IMR-90 (cell line): ENCODE data around the gene SLC2A13. TPM values are rescaled to one million over a fixed set of nuclear protein-coding genes. Genes with fewer than 3 reads are reported as not detected.

ENCODE experiments used
- ATAC-seq: fragments of 200-7000 bp; cut with Tn5 transposase; 2 replicates; pipeline ENCODE4 v1.9.1; 2020; ENCODE audit warnings: low read depth, mild to moderate bottlenecking, moderate library complexity
- BruUV-seq: library from RNA; stranded (reverse); fragments of 400-500 nt; replicated peaks from 2 replicates; lab custom pipeline; 2021; lab: Mats Ljungman, UMichigan
- CTCF ChIA-PET: fragments of 300-600 bp; formaldehyde crosslinking; extraction: SDS; loops from one replicate; lab custom pipeline; 2021; ENCODE audit warnings: antibody characterized with exemption; lab: Yijun Ruan, JAX
- POLR2A ChIA-PET: fragments of 300-600 bp; sonication (Branson Sonifier 250); formaldehyde crosslinking; loops from one replicate; lab custom pipeline; 2022; ENCODE audit warnings: antibody characterized with exemption; ENCODE audit not compliant: unreplicated experiment; lab: Charles Lee
- DNase-seq: peaks from one replicate; pipeline ENCODE4 v3.0.0; 2013
- H2AFZ ChIP-seq: replicated peaks from 2 replicates; pipeline ENCODE3; 2013; ENCODE audit warnings: low read length, mild to moderate bottlenecking; ENCODE audit not compliant: poor library complexity
- H2AK5ac ChIP-seq: 2 replicates; pipeline ENCODE4 v1.6.1; 2013; ENCODE audit warnings: low read depth, low read length, inconsistent platforms
- H2AK9ac ChIP-seq: replicated peaks from 2 replicates; pipeline ENCODE3; 2013; ENCODE audit warnings: mild to moderate bottlenecking, low read depth, low read length, moderate library complexity; ENCODE audit not compliant: poor library complexity
- H2BK120ac ChIP-seq: 2 replicates; pipeline ENCODE4 v1.6.1; 2013; ENCODE audit warnings: low read depth, low read length, inconsistent platforms
- H2BK15ac ChIP-seq: 3 replicates; pipeline ENCODE4 v1.6.1; 2013; ENCODE audit warnings: low read depth, low read length, inconsistent platforms
- H2BK20ac ChIP-seq: 2 replicates; pipeline ENCODE4 v1.6.1; 2013; ENCODE audit warnings: low read depth, mild to moderate bottlenecking, inconsistent platforms, low read length, moderate library complexity
- H2BK5ac ChIP-seq: 2 replicates; pipeline ENCODE4 v1.6.1; 2013; ENCODE audit warnings: mild to moderate bottlenecking, low read depth, low read length, inconsistent platforms; ENCODE audit not compliant: poor library complexity, severe bottlenecking
- H3K14ac ChIP-seq: replicated peaks from 2 replicates; pipeline ENCODE4 v1.6.1; 2013; ENCODE audit warnings: low read depth, low read length, inconsistent platforms
- H3K18ac ChIP-seq: 2 replicates; pipeline ENCODE4 v1.6.1; 2013; ENCODE audit warnings: low read depth, low read length, control low read depth
- H3K23ac ChIP-seq: 2 replicates; pipeline ENCODE4 v1.6.1; 2013; ENCODE audit warnings: low read depth, low read length, inconsistent platforms
- H3K27ac ChIP-seq: 2 replicates; pipeline ENCODE4 v1.5.1; 2013; ENCODE audit warnings: mild to moderate bottlenecking, control low read depth, low read length; ENCODE audit not compliant: insufficient read depth
- H3K27me3 ChIP-seq: 2 replicates; pipeline ENCODE4 v1.6.1; 2013; ENCODE audit warnings: low read length; ENCODE audit not compliant: control insufficient read depth, insufficient read depth
- H3K36me3 ChIP-seq: 2 replicates; pipeline ENCODE4 v1.6.1; 2013; ENCODE audit warnings: low read length, mixed read lengths; ENCODE audit not compliant: control insufficient read depth, insufficient read depth
- H3K4ac ChIP-seq: 2 replicates; pipeline ENCODE4 v1.6.1; 2013; ENCODE audit warnings: low read depth, low read length, inconsistent platforms
- H3K4me1 ChIP-seq: 2 replicates; pipeline ENCODE4 v1.6.1; 2013; ENCODE audit warnings: low read length, mixed read lengths; ENCODE audit not compliant: control insufficient read depth, insufficient read depth
- H3K4me2 ChIP-seq: 2 replicates; pipeline ENCODE4 v1.6.1; 2013; ENCODE audit warnings: low read depth, mild to moderate bottlenecking, control low read depth, low read length, moderate library complexity
- H3K4me3 ChIP-seq: 2 replicates; pipeline ENCODE4 v1.5.1; 2013; ENCODE audit warnings: low read depth, mild to moderate bottlenecking, control low read depth, low read length, moderate library complexity; ENCODE audit not compliant: insufficient read depth
- H3K56ac ChIP-seq: 2 replicates; pipeline ENCODE4 v1.6.1; 2013; ENCODE audit warnings: low read length, inconsistent platforms; ENCODE audit not compliant: insufficient read depth; ENCODE audit errors: extremely low read depth
- H3K79me1 ChIP-seq, 2 experiments: 2 replicates each; pipeline ENCODE4 v1.6.1; 2013; ENCODE audit warnings: low read length in 2 of 2, inconsistent platforms in 1 of 2, low read depth in 1 of 2
- H3K9ac ChIP-seq: 2 replicates; pipeline ENCODE4 v1.6.1; 2013; ENCODE audit warnings: low read depth, low read length, control low read depth
- H3K9me1 ChIP-seq: 2 replicates; pipeline ENCODE4 v1.6.1; 2013; ENCODE audit warnings: low read length, inconsistent platforms; ENCODE audit not compliant: insufficient read depth
- H3K9me3 ChIP-seq: 2 replicates; pipeline ENCODE4 v1.6.1; 2013; ENCODE audit warnings: low read length; ENCODE audit not compliant: control insufficient read depth, insufficient read depth
- H4K20me1 ChIP-seq: 2 replicates; pipeline ENCODE4 v1.6.1; 2013; ENCODE audit warnings: low read length, inconsistent platforms; ENCODE audit not compliant: insufficient read depth
- H4K5ac ChIP-seq: 2 replicates; pipeline ENCODE4 v1.6.1; 2013; ENCODE audit warnings: mild to moderate bottlenecking, low read depth, low read length, control low read depth
- H4K8ac ChIP-seq, 2 experiments: 2 replicates each; pipeline ENCODE4 v1.6.1; 2013; ENCODE audit warnings: low read depth in 2 of 2, low read length in 2 of 2, control low read depth in 1 of 2, inconsistent platforms in 1 of 2
- H4K91ac ChIP-seq: 2 replicates; pipeline ENCODE4 v1.6.1; 2013; ENCODE audit warnings: low read depth, low read length, inconsistent platforms; ENCODE audit not compliant: insufficient read depth
- CHD1 ChIP-seq: IDR thresholded peaks from 2 replicates; pipeline ENCODE4 v1.6.1; 2012; ENCODE audit warnings: low read depth, low read length, improper control_type of control experiment
- WGBS, 2 experiments: methylation state at CpG; one replicate each; pipeline versions ENCODE4 v1.1.5 to v1.1.7; 2013; ENCODE audit warnings: missing lambda C conversion rate in 2 of 2; ENCODE audit not compliant: insufficient read length in 1 of 2; ENCODE audit errors: extremely low coverage in 2 of 2; 5-methylcytosine and 5-hydroxymethylcytosine counted together
- dilution Hi-C: fragments of 300-500 bp; cut with HindIII; formaldehyde crosslinking; loops from one replicate; pipeline ENCODE4 v1.14.3; 2018; ENCODE audit warnings: low sequenced_read_pairs; ENCODE audit not compliant: unreplicated experiment
- in situ Hi-C: fragments of 300-500 bp; cut with MboI; formaldehyde crosslinking; loops from 3 replicates; pipeline ENCODE4 v1.14.3; 2019; ENCODE audit warnings: low sequenced_read_pairs, inconsistent platforms, mixed read lengths
- intact Hi-C: fragments of 100-400 bp; cut with micrococcal nuclease; formaldehyde crosslinking; loops from 2 replicates; pipeline ENCODE4 v1.10.0; 2022
- polyA plus RNA-seq, 3 experiments: library from polyadenylated mRNA; depleted of rRNA; stranded (reverse); fragments of >200 nt; gene quantifications; 2 replicates each; pipeline ENCODE4 v1.2.3, GENCODE V29; 2012; ENCODE audit warnings: low replicate concordance in 1 of 3
- total RNA-seq: library from RNA; depleted of rRNA; stranded (reverse); fragments of >200 nt; gene quantifications from 2 replicates; pipeline ENCODE4 v1.2.3, GENCODE V29; 2012

SLC2A13 gene
- total and polyA plus RNA-seq, 2 of the 4 experiments (the other 2 are of a cell fraction) = 1.5 to 3.9 TPM

DNA sequence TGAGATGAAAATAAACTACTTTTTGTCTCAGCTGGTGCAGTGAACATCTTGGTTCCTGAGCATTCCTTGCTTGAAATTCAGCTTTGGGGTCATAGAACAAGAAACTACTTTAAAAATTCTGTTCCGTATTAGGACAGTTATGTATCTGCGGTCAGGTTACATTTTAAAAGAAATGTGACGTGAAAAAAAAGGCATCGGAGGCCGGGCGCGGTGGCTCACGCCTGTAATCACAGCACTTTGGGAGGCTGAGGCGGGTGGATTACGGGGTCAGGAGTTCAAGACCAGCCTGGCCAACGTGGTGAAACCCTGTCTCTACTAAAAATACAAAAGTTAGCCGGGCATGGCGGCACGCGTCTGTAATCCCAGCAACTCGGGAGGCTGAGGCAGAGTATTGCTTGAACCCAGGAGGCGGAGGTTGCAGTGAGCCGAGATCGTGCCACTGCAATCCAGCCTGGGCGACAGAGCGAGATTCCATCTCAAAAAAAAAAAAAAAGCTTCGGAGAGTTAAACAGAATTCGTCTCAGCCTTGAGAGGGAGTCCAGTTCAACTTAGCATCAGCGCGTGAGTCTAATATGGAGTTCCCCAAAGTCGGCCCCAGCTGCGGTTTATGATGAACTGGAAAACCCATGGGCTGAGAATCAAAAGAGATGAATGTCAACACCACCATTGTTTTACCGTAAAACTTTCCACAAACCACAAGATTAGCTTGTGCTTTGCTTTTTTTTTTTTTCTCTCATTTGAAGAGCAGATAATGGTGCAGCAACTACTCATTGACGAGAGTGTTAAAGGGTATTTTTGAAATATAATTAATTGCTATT is 2.1 kb upstream of the SLC2A13 start:
- Histone ChIP-seq H4K91ac (no peak overlapping the region), H2AFZ (no peak overlapping the region), H3K36me3 (no peaks in the 10 kb centered on the region), H3K4me2 (no peak overlapping the region), H2BK15ac (no peak overlapping the region), H2AK9ac (no peak overlapping the region), H3K9me1 (no peaks in the 10 kb centered on the region), H2BK120ac (no peak overlapping the region), H2BK20ac (no peak overlapping the region), H3K27me3 (0 out of 2 replicates have a peak, but pooled peaks cover 2% of the 10 kb centered on the region), H3K56ac (no peak overlapping the region), H2AK5ac (no peak overlapping the region), H3K18ac (no peak overlapping the region), H4K5ac (no peak overlapping the region), H3K14ac (no peak overlapping the region), H3K79me1 (peaks cover 6 to 7% of the 10 kb centered on the region in 2 experiments; a peak in 2 of 4 replicates), H3K4me1 (peaks cover 3% of the 10 kb centered on the region; the same call in 1 of the 2 replicates), H3K4ac (no peak overlapping the region), H4K8ac (no peak overlapping the region), H3K23ac (no peak overlapping the region), H3K9ac (no peak overlapping the region), H2BK5ac (no peak overlapping the region), H3K27ac (no peak overlapping the region), H3K4me3 (no peak overlapping the region), H4K20me1 (no peaks in the 10 kb centered on the region), H3K9me3 (no peaks in the 10 kb centered on the region)
- in situ Hi-C loops (loop anchor here (5.0 to 25.0 kb wide), 3 partner anchors 96 to 796 kb away; no protein-coding TSS in a partner anchor), intact Hi-C loops (loop anchor here (1.0 kb wide), 2 partner anchors 97 to 343 kb away; no protein-coding TSS in a partner anchor), dilution Hi-C loops (no loop called here)
- ChIA-PET CTCF (interaction anchor here (0.6 to 2.9 kb wide), 11 partner anchors 9 to 575 kb away, joined by 3 to 19 read pairs (median 4); no protein-coding TSS in a partner anchor), POLR2A (no interaction called here)
- no TSS peak for BruUV-seq
- WGBS, 2 experiments = 100% methylated on average over 2 of the region's 29 CpGs; no CpG with 5 or more reads in 1 of the 2 experiments
- no peak for TF ChIP-seq CHD1
- ATAC-seq (no peak), DNase-seq (no peak)
